Renal pelvis (tissue), 4 donors: ENCODE measurements around the gene BOK. TPM values are rescaled to one million over a fixed set of nuclear protein-coding genes. Genes with fewer than 3 reads are reported as not detected.

ENCODE experiments used
- DNase-seq: peaks from one replicate; pipeline ENCODE4 v3.0.0-alpha.2; 2013
- polyA plus RNA-seq, 3 donors: library from polyadenylated mRNA; unstranded; fragments of 120-200 nt; gene quantifications; one replicate each; pipeline ENCODE4 v1.2.1, GENCODE V29; 2013; ENCODE audit not compliant: insufficient read length in 3 of 3

Gene BOK
- polyA plus RNA-seq, 3 donors = 24.7 to 29.9 (median 28.4) TPM

- no peak for DNase-seq
Measured at GRCh38 chr2:241597561-241597960, 39.0 kb downstream of the BOK start.

DNA sequence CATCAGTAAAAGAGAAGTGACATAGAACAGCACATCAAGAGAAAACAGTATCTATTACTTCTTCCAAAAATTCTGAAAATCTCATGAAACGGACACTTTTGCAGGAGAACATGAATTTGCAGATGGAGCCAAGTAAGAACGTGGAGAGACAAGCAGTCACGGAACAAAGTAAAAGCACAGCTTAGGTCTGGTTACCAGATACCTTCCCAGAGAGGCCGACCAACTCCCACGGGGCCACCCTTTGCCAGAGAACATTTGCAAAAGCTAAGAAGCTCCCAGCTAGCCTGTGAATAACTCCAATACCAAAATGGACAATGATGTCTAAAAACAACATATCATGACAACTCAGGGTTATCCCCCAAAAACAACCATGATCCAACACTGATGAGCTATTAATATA lies 39.5 kb downstream of the BOK start:
- DNase-seq = no peak

DNA sequence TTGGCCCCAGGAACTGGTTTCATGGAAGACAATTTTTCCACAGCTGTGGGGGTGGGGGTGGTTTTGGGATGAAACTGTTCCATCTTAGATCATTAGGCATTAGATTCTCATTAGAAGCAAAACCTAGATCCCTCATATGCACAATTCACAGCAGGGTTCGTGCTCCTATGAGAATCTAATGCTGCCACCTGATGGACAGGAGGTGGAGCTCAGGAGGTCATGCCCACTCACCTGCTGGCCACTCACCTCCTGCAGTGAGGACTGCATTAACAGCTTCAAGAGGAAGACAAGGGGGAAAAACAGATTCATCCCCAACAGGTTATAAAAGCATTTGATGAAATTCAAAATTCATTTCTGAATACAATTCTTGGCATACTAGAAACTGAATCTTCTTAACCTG lies 39.9 kb downstream of the BOK start:
- no peak for DNase-seq

DNA sequence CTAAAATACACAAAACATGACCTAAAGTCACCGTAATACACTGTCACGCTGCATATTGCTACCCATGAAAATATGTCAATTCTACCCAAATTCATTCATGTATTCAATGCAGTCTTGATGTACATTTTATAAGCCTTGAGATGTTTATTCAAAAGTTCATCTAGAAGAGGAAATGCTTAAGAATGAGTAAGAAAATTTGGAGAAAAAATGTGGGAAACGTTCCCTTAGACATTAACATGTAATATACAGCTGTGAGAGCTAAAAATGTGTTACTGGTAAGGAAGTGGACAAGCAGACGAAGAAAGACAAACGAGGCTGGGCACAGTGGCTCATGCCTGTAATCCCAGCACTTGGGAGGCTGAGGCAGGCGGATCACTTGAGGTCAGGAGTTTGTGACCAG lies 41.1 kb downstream of the BOK start:
- DNase-seq = no peak

DNA sequence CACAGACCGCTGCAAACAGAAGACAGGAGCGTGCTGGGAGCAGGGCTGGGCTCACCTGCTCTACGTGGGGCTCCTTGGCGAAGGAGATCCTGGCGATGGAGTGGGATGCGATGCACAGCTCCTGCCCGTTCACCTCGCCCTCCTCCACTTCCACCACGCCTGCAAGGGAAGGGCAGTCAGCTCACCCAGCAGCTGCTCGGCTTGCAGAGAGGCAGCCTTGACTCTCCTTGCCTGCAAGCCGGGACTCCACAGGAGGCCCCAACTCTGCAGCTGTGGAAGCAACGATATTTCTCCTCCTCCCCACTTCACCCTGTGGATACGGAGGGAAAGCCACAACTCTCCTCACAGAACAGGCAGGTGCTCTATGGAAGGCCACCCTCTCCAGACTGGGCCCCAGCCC lies 43.3 kb downstream of the BOK start:
- DNase-seq = no peak

DNA sequence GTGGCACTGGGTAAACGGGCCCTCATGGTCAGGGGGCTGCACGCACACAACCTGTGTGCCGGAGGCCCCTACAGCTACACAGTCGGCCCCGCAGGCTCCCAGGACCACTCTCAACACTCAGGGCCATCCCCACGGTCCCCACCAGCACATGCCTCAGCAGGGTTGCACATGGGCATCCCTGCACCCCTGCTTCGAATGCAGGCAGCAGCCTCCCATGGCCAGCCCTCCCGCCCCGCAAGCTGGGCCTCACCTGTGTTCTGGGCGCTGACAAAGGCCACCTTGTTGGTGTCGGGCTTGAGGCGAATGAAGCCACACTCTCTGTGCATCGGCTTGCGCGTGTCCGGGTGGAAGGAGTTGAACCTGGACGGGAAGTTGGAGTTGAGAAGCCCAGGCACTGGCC lies 44.2 kb downstream of the BOK start:
- no peak for DNase-seq

DNA sequence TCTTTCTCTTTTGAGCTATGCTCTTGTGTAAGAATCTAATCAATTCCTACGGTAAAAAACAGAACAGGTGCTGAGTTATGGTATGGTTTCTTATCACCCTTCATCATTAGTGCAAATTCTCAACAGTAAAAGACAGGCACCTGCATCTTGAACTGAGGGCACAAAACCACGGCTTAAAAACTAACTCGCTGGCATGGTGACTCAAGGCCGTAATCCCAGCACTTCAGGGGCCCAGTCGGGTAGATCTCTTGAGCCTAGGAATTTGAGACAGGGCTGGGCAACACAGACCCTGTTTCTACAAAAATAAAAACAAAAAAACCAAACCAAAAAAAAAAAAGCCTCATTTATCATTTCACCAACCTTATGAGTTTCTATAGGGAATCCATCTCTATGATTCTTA lies 45.1 kb downstream of the BOK start:
- DNase-seq = no peak

DNA sequence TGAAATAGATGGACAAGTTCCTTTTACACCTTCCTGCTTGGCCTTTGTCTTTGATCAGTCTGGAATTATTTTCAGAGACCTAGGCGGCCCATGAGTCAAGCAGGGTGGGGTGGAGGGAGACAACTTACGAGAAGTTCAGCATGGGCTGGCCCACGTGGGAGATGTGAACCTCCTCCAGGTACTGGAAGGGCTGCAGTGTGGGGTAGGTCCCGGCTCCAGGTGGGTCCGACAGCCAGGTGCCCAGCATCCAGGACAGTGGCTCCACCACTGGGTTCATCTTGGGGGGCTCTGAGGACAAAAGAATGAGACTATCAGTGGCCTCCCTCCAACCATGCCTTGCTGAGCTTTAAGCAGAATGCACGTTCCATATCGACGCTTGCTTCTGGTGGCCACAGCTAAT lies 47.6 kb downstream of the BOK start:
- no peak for DNase-seq

DNA sequence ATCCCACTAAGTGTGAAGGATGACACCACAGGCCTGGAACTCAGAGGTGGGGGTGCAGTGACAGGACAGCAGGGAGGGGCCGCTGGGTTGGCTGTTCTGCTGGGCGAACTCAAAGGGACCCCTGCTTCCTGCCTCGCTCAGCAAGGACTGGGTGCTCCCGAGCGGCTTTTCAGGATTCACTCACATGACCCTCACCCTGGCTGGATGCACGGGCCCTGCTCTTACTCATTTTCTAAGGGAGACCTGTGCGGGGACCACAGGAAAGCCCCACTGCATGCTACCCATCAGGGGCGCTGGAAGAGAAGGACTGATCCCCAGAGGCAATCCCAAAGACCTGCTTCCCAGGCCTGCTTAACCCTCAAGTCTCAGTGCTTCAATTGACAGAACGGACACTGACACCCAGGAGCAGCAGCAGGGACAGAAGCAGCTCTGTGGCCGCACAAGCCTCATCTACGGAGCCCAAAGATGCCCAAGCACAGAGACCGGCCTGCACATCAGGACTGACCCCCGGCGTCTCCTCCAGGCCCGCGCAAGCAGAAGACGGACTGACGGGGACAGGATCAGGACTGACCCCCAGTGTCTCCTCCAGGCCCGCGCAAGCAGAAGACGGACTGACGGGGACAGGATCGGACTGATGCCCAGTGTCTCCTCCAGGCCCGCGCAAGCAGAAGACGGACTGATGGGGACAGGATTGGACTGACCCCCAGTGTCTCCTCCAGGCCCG lies 48.8 kb downstream of the BOK start:
- no peak for DNase-seq

DNA sequence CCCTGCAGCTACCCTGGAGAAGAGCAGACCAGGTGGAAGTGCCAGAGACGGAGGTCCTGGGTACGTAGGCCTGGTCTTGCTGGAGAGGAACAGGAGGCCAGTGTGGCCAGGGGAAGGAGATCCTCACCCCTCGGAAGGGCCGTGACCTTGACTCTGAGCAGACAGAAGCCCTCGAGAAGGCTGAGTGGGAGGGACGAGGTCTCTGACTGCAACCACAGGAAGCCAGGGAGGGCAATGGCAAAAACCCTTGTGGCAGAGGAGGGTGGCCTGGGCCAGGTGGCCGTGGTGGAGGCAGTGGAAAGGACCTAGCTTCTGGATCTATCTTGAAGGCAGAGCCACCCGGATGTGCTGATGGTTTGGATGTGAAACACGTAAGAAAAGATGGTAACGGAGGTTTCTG lies 50.3 kb downstream of the BOK start:
- no peak for DNase-seq

- DNase-seq = peak; percentile 80
Measured at GRCh38 chr2:241609859-241610793, 51.6 kb downstream of the BOK start.

DNA sequence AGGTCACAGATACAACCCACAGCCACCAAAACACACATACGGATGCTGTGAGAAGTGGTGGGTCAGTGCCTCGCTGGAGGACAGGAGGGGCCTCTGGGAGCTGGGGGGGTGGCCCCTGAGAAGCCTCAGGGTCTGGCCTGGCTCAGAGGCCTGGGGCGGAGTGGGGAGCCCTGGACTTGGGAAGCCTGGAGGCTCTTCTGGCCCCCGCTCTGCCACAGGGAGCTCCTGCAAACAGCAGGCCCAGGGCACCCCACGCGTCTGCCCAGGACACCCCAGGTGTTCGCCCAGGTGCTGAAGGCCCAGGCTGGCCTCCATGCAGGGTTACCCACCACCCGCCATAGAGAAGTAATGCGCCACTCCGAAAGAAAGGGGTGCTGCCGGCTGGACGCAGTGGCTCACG lies 52.5 kb downstream of the BOK start:
- no peak for DNase-seq

DNA sequence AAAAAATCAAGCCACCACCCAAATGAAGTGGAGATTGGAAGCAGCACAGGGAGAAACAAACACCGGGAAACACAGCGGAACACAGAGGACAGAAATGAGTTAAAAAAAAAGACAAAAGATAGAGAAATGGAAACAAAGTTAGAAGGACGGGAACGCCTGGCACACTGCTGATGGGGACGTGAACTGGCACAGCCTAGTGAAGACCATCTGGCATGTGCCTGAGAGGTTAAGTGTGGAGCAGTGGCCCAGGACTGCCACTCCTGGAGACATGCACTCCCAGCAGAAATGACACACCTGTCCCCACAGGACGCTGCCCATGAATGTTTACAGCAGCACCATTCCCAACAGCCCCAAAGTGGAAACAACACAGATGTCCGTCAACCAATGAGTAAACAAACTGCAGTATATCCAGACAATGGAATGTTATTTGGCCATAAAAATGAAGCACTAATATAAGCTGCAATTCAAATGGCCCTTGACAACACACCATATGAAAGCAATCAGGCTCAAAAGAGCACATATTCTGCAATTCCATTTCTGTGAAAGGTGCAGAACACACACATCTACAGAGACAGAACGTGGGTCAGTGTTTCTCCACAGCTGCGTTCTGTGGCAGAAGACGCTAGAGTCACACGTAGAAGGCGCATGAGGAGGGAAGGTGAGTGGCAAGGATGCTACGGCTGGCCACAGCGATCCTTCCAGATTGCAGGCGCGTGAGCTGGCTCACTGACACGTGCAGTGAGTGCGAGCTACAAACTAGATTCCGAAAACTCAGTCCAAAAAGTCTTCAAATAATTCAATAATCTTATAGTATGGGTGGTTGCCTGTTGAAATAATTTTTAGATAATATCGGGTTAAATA lies 53.8 kb downstream of the BOK start:
- DNase-seq = peak; percentile 46

GRCh38 chr2:241613017-241613780 lies 54.7 kb downstream of the BOK start:
- DNase-seq = peak; percentile 62

DNA sequence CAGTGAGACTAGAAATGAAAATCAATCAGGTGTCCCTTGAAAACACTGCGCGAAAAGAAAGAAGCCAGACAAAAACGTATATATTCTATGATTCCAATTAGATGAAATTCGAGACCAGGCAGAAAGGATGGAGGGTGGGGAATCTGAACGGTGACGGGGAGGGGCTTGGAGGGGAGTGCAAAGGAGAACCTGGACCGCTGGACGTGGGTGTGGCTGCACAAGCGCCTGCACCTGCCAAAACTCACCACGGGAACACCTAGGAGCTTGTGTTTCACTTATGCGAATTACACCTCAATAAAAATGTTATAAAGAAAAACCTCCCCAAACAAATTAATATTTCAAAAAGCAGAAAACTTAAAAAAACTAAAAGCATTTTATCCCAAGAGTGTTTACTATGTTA lies 56.5 kb downstream of the BOK start:
- no peak for DNase-seq

DNA sequence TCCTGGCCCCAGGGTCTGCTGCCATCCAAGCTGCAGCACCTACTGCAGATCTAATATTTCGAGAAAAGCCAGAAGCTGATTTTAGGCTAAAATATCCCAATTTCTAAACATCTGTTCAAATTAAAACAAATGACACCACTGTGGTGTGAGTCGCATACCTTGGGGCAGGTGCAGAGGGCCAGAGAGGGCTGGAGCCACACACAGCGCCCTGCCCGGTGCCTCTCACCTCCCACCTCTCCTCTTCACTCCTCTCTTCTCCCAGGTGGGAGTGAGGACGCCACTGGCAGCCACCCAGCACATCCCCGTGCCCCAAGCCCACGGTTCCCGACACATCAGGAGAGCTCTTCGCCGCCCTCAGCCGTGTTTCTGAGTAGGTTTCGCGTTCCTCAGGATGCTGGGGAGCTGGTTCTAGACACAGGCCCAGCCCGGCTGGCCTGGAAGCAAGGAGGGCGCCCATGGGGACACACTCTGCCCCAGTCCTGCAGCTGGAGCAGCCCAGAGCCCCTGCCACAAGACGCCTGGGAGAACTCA lies 57.0 kb downstream of the BOK start:
- no peak for DNase-seq

DNA sequence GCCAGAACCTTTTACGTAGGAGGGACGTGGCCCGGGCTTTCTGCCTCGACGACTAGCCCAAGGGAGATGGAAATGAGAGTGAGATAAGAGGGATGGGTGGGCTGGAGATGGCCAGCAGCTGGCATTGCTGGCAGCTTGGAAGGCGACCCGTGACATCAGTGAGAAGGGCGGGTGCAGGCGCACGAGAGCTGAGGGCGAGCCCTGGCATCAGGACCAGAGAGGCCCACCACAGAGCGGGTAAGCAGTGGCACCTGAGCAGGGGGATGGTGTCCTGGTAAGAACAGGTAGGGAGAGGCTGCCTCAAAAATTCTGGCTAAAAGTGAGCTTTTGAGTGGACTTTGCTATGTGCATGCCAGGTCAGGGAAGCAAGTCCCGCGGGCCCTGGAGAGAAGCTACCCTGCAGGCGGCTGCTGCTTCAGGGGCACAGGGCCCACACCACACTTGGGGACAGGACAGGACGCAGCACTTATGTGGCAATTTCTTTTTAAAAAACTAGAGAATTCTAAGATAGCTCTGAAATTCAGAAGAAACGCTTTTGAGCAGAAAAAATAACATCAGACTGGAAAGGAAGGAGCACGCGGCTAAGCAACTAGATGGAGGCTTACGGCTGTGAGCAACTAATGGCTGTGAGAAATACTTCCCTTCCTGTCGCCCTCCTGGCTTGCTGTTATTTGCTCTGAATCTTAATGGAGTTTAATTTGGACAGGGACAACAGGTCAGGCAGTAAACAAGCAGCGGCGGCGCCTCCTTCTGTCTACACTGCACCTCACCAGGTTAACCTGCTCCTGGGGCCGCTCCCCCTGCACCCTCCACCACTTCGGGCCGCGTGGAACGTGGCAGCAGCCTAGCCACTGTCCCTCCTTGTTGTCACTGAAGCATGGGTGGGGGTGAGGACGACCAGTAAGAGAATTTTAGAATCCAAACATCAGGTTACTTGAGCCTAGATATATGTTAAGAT lies 57.9 kb downstream of the BOK start:
- no peak for DNase-seq

DNA sequence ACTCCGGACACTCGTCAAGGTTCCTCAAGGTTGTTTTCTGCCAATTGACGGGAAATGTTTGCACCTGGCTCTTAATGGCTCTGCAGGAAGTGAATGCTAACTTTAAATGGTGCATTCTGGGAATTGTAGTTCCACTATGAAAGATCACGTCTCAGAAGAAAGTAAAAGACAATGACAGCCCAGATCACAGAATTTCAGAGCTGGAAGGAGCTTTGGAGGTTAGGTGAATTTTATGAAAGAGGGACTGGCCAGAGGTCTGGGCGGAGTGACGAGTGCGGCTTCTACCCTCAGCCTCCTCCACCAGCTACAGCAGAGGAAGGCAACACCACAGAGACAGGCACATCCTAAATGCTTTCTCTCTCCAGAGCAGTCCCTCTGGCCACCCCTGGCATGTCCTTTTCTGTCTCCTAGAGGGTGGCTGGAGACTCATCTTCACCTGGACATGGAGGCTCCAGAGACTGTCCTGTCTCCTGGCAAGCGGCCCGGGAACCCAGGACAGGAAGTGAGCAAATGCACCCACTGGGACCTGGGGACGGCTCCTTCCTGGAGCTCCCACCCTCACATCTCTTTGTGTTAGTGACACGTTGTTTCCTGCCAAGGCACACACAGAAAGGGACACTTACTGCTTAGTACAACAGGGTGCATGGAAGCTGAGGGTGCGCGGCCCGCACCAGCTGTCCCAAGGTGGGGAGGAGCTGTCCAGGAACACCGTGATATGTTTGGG lies 59.0 kb downstream of the BOK start:
- no peak for DNase-seq

GRCh38 chr2:241618296-241618805 lies 59.8 kb downstream of the BOK start:
- no peak for DNase-seq
